DOHH2 (cell line): Measurements from ENCODE around the gene PDHX.

ENCODE experiments used
- CTCF ChIP-seq: fragments of 200-600 bp; sonication (generic); IDR thresholded peaks from one replicate; pipeline ENCODE4 v1.5.1; 2014; ENCODE audit warnings: antibody characterized with exemption, mild to moderate bottlenecking, low read depth, low read length; ENCODE audit not compliant: poor library complexity, severe bottlenecking
- EZH2phosphoT487 ChIP-seq: fragments of 200-600 bp; sonication (generic); IDR thresholded peaks from 2 replicates; pipeline ENCODE4 v1.6.1; 2017; ENCODE audit warnings: borderline replicate concordance, mild to moderate bottlenecking, antibody characterized with exemption, low read length, moderate library complexity, mixed read lengths

- TF ChIP-seq CTCF (no peak), EZH2phosphoT487 (no peak)
These were observed 55.5 kb downstream of the PDHX start for GRCh38 chr11:34971928-34972327.
